Neural cell (in vitro differentiated cells): ENCODE data around the gene DNAAF1. TPM values are rescaled to one million over a fixed set of nuclear protein-coding genes. Genes with fewer than 3 reads are reported as not detected.

Experiments
- H2AFZ ChIP-seq: fragments of 200-600, 300-800 bp; sonication (generic), shearing (Covaris generic); 2 replicates; pipeline ENCODE4 v1.6.0; 2014; ENCODE audit warnings: low read depth, mild to moderate bottlenecking, antibody characterized with exemption, low read length, moderate library complexity
- H3F3A ChIP-seq: fragments of 200-600 bp; shearing (Covaris generic); 2 replicates; pipeline ENCODE4 v1.6.1; 2016; ENCODE audit warnings: mild to moderate bottlenecking, moderate library complexity, mixed read lengths, antibody characterized with exemption, low read length; ENCODE audit not compliant: insufficient read depth, poor library complexity, severe bottlenecking
- H3K27ac ChIP-seq: fragments of 200-600, 300-800 bp; sonication (generic), shearing (Covaris generic); 2 replicates; pipeline ENCODE4 v1.5.1; 2014; ENCODE audit warnings: mild to moderate bottlenecking, low read length, moderate library complexity
- H3K27me3 ChIP-seq: fragments of 300-800, 200-600 bp; sonication (generic), shearing (Covaris generic); 2 replicates; pipeline ENCODE4 v1.6.0; 2014; ENCODE audit warnings: mild to moderate bottlenecking, low read depth, low read length, moderate library complexity; ENCODE audit not compliant: insufficient read depth
- H3K36me3 ChIP-seq: fragments of 300-800, 200-600 bp; sonication (generic), shearing (Covaris generic); 2 replicates; pipeline ENCODE4 v1.5.1; 2014; ENCODE audit warnings: mild to moderate bottlenecking, antibody characterized with exemption, low read length, moderate library complexity; ENCODE audit not compliant: insufficient read depth
- H3K4me2 ChIP-seq: fragments of 300-800, 200-600 bp; sonication (generic), shearing (Covaris generic); 2 replicates; pipeline ENCODE4 v1.6.0; 2014; ENCODE audit warnings: mild to moderate bottlenecking, low read length
- H3K4me3 ChIP-seq: fragments of 300-800, 200-600 bp; sonication (generic), shearing (Covaris generic); 2 replicates; pipeline ENCODE4 v1.5.1; 2014; ENCODE audit warnings: mild to moderate bottlenecking, low read length, moderate library complexity
- H3K79me2 ChIP-seq: fragments of 200-600 bp; shearing (Covaris generic); replicated peaks from 2 replicates; pipeline ENCODE4 v1.6.0; 2014; ENCODE audit warnings: mild to moderate bottlenecking, low read length, moderate library complexity; ENCODE audit not compliant: insufficient read depth
- H3K9ac ChIP-seq: fragments of 300-800, 200-600 bp; sonication (generic), shearing (Covaris generic); 2 replicates; pipeline ENCODE4 v1.6.1; 2016; ENCODE audit warnings: mild to moderate bottlenecking, low read length, mixed read lengths
- H3K9me2 ChIP-seq: fragments of 200-600 bp; shearing (Covaris generic); 2 replicates; pipeline ENCODE4 v1.6.1; 2016; ENCODE audit warnings: mild to moderate bottlenecking, low read length, mixed read lengths; ENCODE audit not compliant: insufficient read depth
- H3K9me3 ChIP-seq: fragments of 200-600, 300-800 bp; sonication (generic), shearing (Covaris generic); 2 replicates; pipeline ENCODE4 v1.6.1; 2016; ENCODE audit warnings: mild to moderate bottlenecking, mixed run types, low read length, moderate library complexity, mixed read lengths
- H4K20me1 ChIP-seq: fragments of 200-600 bp; shearing (Covaris generic); 2 replicates; pipeline ENCODE4 v1.6.1; 2016; ENCODE audit warnings: mild to moderate bottlenecking, mixed run types; ENCODE audit not compliant: insufficient read depth
- EP300 ChIP-seq: fragments of 450-650 bp; conservative IDR thresholded peaks from 2 replicates; pipeline ENCODE4 v1.6.1; 2014; ENCODE audit warnings: antibody characterized with exemption, mild to moderate bottlenecking, moderate library complexity; ENCODE audit not compliant: poor library complexity, severe bottlenecking
- EZH2 ChIP-seq: fragments of 200-600, 300-800 bp; shearing (Covaris generic), sonication (generic); IDR thresholded peaks from 2 replicates; pipeline ENCODE4 v1.6.1; 2014; ENCODE audit warnings: antibody characterized with exemption, low read length, borderline replicate concordance, mild to moderate bottlenecking; ENCODE audit not compliant: insufficient read depth, poor library complexity, severe bottlenecking
- MXI1 ChIP-seq: fragments of 450-650 bp; conservative IDR thresholded peaks from 2 replicates; pipeline ENCODE4 v1.6.1; 2014; ENCODE audit warnings: antibody characterized with exemption, mild to moderate bottlenecking; ENCODE audit not compliant: poor library complexity, severe bottlenecking
- POLR2AphosphoS5 ChIP-seq: IDR thresholded peaks from 2 replicates; pipeline ENCODE4 v1.6.1; 2012
- RAD21 ChIP-seq: fragments of 450-650 bp; conservative IDR thresholded peaks from 2 replicates; pipeline ENCODE4 v1.6.1; 2014; ENCODE audit warnings: antibody characterized with exemption, mild to moderate bottlenecking, moderate library complexity
- REST ChIP-seq: IDR thresholded peaks from 2 replicates; pipeline ENCODE4 v1.6.1; 2012; ENCODE audit warnings: borderline replicate concordance
- SMC3 ChIP-seq: fragments of 450-650 bp; conservative IDR thresholded peaks from 2 replicates; pipeline ENCODE4 v1.6.1; 2014; ENCODE audit warnings: antibody characterized with exemption, mild to moderate bottlenecking, moderate library complexity; ENCODE audit not compliant: poor library complexity
- TAF1 ChIP-seq: IDR thresholded peaks from 2 replicates; pipeline ENCODE4 v1.6.1; 2012; ENCODE audit warnings: low read depth
- polyA plus RNA-seq: library from polyadenylated mRNA; depleted of rRNA; stranded (reverse); fragments of >200 nt; gene quantifications from 2 replicates; pipeline ENCODE4 v1.2.3, GENCODE V29; 2014
- TF ChIP-seq, protein P1 (sequence below): fragments of 450-650 bp; IDR thresholded peaks from 2 replicates; pipeline ENCODE4 v1.5.1; 2014; ENCODE audit warnings: antibody characterized with exemption, mild to moderate bottlenecking, moderate library complexity; ENCODE audit not compliant: poor library complexity, severe bottlenecking

Gene DNAAF1
- polyA plus RNA-seq, 1 donor from 2014 or later: 0.71 TPM

- Histone ChIP-seq H3F3A (no peaks in the 10 kb centered on the region), H3K27me3 (no peaks in the 10 kb centered on the region), H3K9me2 (no peaks in the 10 kb centered on the region), H3K36me3 (no peaks in the 10 kb centered on the region), H3K4me3 (no peak overlapping the region), H3K79me2 (no peaks in the 10 kb centered on the region), H3K9me3 (no peaks in the 10 kb centered on the region), H3K4me2 (no peak overlapping the region), H3K27ac (no peak overlapping the region), H4K20me1 (no peaks in the 10 kb centered on the region), H2AFZ (no peak overlapping the region), H3K9ac (no peak overlapping the region)
- TF ChIP-seq RAD21 (no peak), REST (no peak), TAF1 (no peak), POLR2AphosphoS5 (no peak), EP300 (no peak), EZH2 (no peak)
- TF ChIP-seq, protein P1, sequence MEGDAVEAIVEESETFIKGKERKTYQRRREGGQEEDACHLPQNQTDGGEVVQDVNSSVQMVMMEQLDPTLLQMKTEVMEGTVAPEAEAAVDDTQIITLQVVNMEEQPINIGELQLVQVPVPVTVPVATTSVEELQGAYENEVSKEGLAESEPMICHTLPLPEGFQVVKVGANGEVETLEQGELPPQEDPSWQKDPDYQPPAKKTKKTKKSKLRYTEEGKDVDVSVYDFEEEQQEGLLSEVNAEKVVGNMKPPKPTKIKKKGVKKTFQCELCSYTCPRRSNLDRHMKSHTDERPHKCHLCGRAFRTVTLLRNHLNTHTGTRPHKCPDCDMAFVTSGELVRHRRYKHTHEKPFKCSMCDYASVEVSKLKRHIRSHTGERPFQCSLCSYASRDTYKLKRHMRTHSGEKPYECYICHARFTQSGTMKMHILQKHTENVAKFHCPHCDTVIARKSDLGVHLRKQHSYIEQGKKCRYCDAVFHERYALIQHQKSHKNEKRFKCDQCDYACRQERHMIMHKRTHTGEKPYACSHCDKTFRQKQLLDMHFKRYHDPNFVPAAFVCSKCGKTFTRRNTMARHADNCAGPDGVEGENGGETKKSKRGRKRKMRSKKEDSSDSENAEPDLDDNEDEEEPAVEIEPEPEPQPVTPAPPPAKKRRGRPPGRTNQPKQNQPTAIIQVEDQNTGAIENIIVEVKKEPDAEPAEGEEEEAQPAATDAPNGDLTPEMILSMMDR: no peak
These were observed 10.1 kb downstream of the DNAAF1 start for GRCh38 chr16:84155226-84155625.

GRCh38 chr16:84155771-84156170 is 10.7 kb downstream of the DNAAF1 start:
- no peak overlapping the region for H3K9ac ChIP-seq
- H3K4me2 ChIP-seq: no peak overlapping the region
- H4K20me1 ChIP-seq: no peaks in the 10 kb centered on the region
- no peaks in the 10 kb centered on the region for H3K36me3 ChIP-seq
- H3K79me2 ChIP-seq: no peaks in the 10 kb centered on the region
- H2AFZ ChIP-seq: no peak overlapping the region
- H3K27me3 ChIP-seq: no peaks in the 10 kb centered on the region
- no peaks in the 10 kb centered on the region for H3F3A ChIP-seq
- no peak overlapping the region for H3K27ac ChIP-seq
- H3K4me3 ChIP-seq: no peak overlapping the region
- no peaks in the 10 kb centered on the region for H3K9me2 ChIP-seq
- TF ChIP-seq RAD21 (no peak), TAF1 (no peak), MXI1 (no peak), SMC3 (no peak), REST (no peak), EP300 (no peak), EZH2 (no peak), POLR2AphosphoS5 (no peak)
- TF ChIP-seq, protein P1: no peak
- no peaks in the 10 kb centered on the region for H3K9me3 ChIP-seq
